Transverse colon (tissue), 4 donors: Measurements from ENCODE around the gene ATP13A1. TPM values are rescaled to one million over a fixed set of nuclear protein-coding genes. Genes with fewer than 3 reads are reported as not detected.

Experiments used
- DNase-seq: peaks from one replicate; pipeline ENCODE4 v3.0.0-alpha.2; 2019
- H3K27ac ChIP-seq, 4 donors: fragments of 200-600 bp; sonication (generic); 2 replicates each; pipeline ENCODE4 v1.5.1; 2016 to 2018; ENCODE audit warnings: inconsistent platforms in 4 of 4
- H3K27me3 ChIP-seq: fragments of 200-600 bp; sonication (generic); 2 replicates; pipeline ENCODE4 v1.5.1; 2017; ENCODE audit warnings: inconsistent platforms
- H3K36me3 ChIP-seq, 4 donors: fragments of 200-600 bp; sonication (generic); 2 replicates each; pipeline ENCODE4 v1.5.1; 2017 to 2019; ENCODE audit warnings: inconsistent platforms in 4 of 4
- H3K4me1 ChIP-seq, 4 donors: fragments of 200-600 bp; sonication (generic); 2 replicates each; pipeline ENCODE4 v1.5.1; 2017 to 2020; ENCODE audit warnings: inconsistent platforms in 4 of 4
- H3K4me3 ChIP-seq, 4 donors: fragments of 200-600 bp; sonication (generic); 1 replicate in 1 of 4; 2 replicates in 3 of 4; pipeline versions ENCODE4 v1.5.1 to v1.6.1; 2017 to 2019; ENCODE audit warnings: inconsistent platforms in 4 of 4
- H3K9me3 ChIP-seq, 2 donors: fragments of 200-600 bp; sonication (generic); 2 replicates each; pipeline ENCODE4 v1.5.1; 2017 to 2019; ENCODE audit warnings: inconsistent platforms in 2 of 2
- CTCF ChIP-seq, 5 experiments: fragments of 200-600 bp in 3 of 5; fragments of 450-650 bp in 2 of 5; sonication (generic) in 3 of 5; IDR thresholded peaks; 1 replicate in 2 of 5; 2 replicates in 3 of 5; pipeline ENCODE4 v1.5.1; 2016 to 2017; ENCODE audit warnings: antibody characterized with exemption in 5 of 5, inconsistent platforms in 3 of 5, mild to moderate bottlenecking in 2 of 5, moderate library complexity in 1 of 5
- EP300 ChIP-seq: sonication (generic); formaldehyde crosslinking; IDR thresholded peaks from one replicate; pipeline ENCODE4 v1.6.1; 2017; ENCODE audit warnings: antibody characterized with exemption, low read depth
- POLR2A ChIP-seq: fragments of 450-650 bp; IDR thresholded peaks from one replicate; pipeline ENCODE4 v1.6.1; 2016; ENCODE audit warnings: antibody characterized with exemption, mild to moderate bottlenecking, moderate library complexity
- POLR2AphosphoS5 ChIP-seq, 3 donors: sonication (generic); formaldehyde crosslinking; IDR thresholded peaks; one replicate each; pipeline ENCODE4 v1.6.1; 2016; ENCODE audit warnings: antibody characterized with exemption in 3 of 3
- WGBS, 2 donors: methylation state at CpG; one replicate each; pipeline ENCODE4 v1.1.5; 2018; ENCODE audit warnings: low coverage in 1 of 2; 5-methylcytosine and 5-hydroxymethylcytosine counted together
- in situ Hi-C, 4 donors: fragments of 200-750 bp; cut with MboI; loops; one replicate each; pipeline versions ENCODE4 v1.15.0 to v1.15.1; 2017; ENCODE audit warnings: low sequenced_read_pairs in 3 of 4, low pct_ligation_motif_present in 1 of 4, low pct_unique_long_range_greater_than_20kb in 1 of 4
- intact Hi-C: fragments of 100-400 bp; cut with DNase I; formaldehyde crosslinking; loops from one replicate; pipeline ENCODE4 v1.15.1; 2023; ENCODE audit warnings: low total_unique reads
- total RNA-seq, 4 donors: library from RNA; depleted of rRNA; stranded (reverse); fragments of >200 nt; gene quantifications; one replicate each; pipeline ENCODE4 v1.1.0, GENCODE V29; 2016

ATP13A1 gene
- total RNA-seq, 4 donors from 2014 or later = 112 to 929 (median 402) TPM

- DNase-seq = no peak
- WGBS, 2 donors = 93% methylated on average over 19 of the region's 22 CpGs; no CpG with 5 or more reads in 1 of the 2 donors
- Histone ChIP-seq H3K9me3 (no peaks in the 10 kb centered on the region), H3K27me3 (no peaks in the 10 kb centered on the region), H3K4me3 (no peak overlapping the region), H3K36me3 (peaks cover 0 to 57% (median 23%) of the 10 kb centered on the region in 4 donors), H3K4me1 (no peaks in the 10 kb centered on the region), H3K27ac (no peak overlapping the region)
- intact Hi-C loops (no loop called here), in situ Hi-C loops (loop anchor here in 3 of 4 donors (10.0 to 25.0 kb wide), 2 partner anchors 112 to 115 kb away; partner anchors contain the start of genes CILP2 (in 3 of the 3) and YJEFN3 (in 1 of the 3))
- no peak for TF ChIP-seq EP300
- no peak for TF ChIP-seq POLR2AphosphoS5 (IDR thresholded peaks at IDR 0.05)
- no peak for TF ChIP-seq POLR2A
- no peak for TF ChIP-seq CTCF (IDR thresholded peaks at IDR 0.05)
Observed at GRCh38 chr19:19649580-19649995, 13.9 kb downstream of the ATP13A1 start.

GRCh38 chr19:19649155-19649554 lies 14.3 kb downstream of the ATP13A1 start:
- no peak for DNase-seq
- H3K4me1 ChIP-seq = no peaks in the 10 kb centered on the region
- peaks cover 0 to 52% (median 21%) of the 10 kb centered on the region in 4 donors for H3K36me3 ChIP-seq
- in situ Hi-C loops (loop anchor here in 3 of 4 donors (10.0 to 25.0 kb wide), 2 partner anchors 112 to 114 kb away; partner anchors contain the start of genes CILP2 (in 3 of the 3) and YJEFN3 (in 1 of the 3)), intact Hi-C loops (no loop called here)
- H3K4me3 ChIP-seq = no peak overlapping the region
- no peaks in the 10 kb centered on the region for H3K9me3 ChIP-seq
- no peaks in the 10 kb centered on the region for H3K27me3 ChIP-seq
- 93 to 96% methylated on average over 3 to 6 of the region's 6 CpGs for WGBS, 2 donors
- H3K27ac ChIP-seq = no peak overlapping the region
- TF ChIP-seq POLR2A = no peak
- no peak for TF ChIP-seq EP300
- TF ChIP-seq POLR2AphosphoS5 (IDR thresholded peaks at IDR 0.05) = no peak
- no peak for TF ChIP-seq CTCF (IDR thresholded peaks at IDR 0.05)

- TF ChIP-seq CTCF (IDR thresholded peaks at IDR 0.05) (no peak), POLR2A (no peak), POLR2AphosphoS5 (IDR thresholded peaks at IDR 0.05) (no peak), EP300 (no peak)
- in situ Hi-C loops = loop anchor here in 3 of 4 donors (10.0 to 25.0 kb wide), 2 partner anchors 110 to 112 kb away; partner anchors contain the start of genes CILP2 (in 3 of the 3) and YJEFN3 (in 1 of the 3)
- Histone ChIP-seq H3K27ac (no peak overlapping the region), H3K27me3 (no peaks in the 10 kb centered on the region), H3K36me3 (peaks cover 0 to 35% (median 11%) of the 10 kb centered on the region in 4 donors), H3K4me3 (no peak overlapping the region), H3K9me3 (no peaks in the 10 kb centered on the region), H3K4me1 (peaks cover 0 to 9% (median 4%) of the 10 kb centered on the region in 4 donors)
- DNase-seq = no peak
- intact Hi-C loops = loop anchor here (2.0 kb wide), 1 partner anchor 114 kb away; no protein-coding TSS in a partner anchor
- WGBS, 2 donors = 88% methylated on average over 14 of the region's 29 CpGs; no CpG with 5 or more reads in 1 of the 2 donors
Observed at GRCh38 chr19:19647037-19647835, 16.2 kb downstream of the ATP13A1 start.

GRCh38 chr19:19645233-19645870 lies 18.1 kb downstream of the ATP13A1 start:
- WGBS, 2 donors = 87% methylated on average over 15 of the region's 17 CpGs; no CpG with 5 or more reads in 1 of the 2 donors
- Histone ChIP-seq H3K36me3 (peaks cover 0 to 25% (median 6%) of the 10 kb centered on the region in 4 donors), H3K9me3 (no peaks in the 10 kb centered on the region), H3K4me3 (no peak overlapping the region), H3K27me3 (no peaks in the 10 kb centered on the region), H3K27ac (no peak overlapping the region), H3K4me1 (peaks cover 0 to 10% (median 5%) of the 10 kb centered on the region in 4 donors)
- in situ Hi-C loops = loop anchor here in 3 of 4 donors (10.0 to 25.0 kb wide), 2 partner anchors 108 to 111 kb away; partner anchors contain the start of genes CILP2 (in 3 of the 3) and YJEFN3 (in 1 of the 3)
- no peak for TF ChIP-seq EP300
- no peak for TF ChIP-seq CTCF (IDR thresholded peaks at IDR 0.05)
- TF ChIP-seq POLR2A = no peak
- TF ChIP-seq POLR2AphosphoS5 (IDR thresholded peaks at IDR 0.05) = no peak
- no peak for DNase-seq
- intact Hi-C loops = no loop called here
